H1 (cell line): ENCODE results near the gene CNRIP1. TPM values are rescaled to one million over a fixed set of nuclear protein-coding genes. Genes with fewer than 3 reads are reported as not detected.

Experiments used
- CTCF ChIA-PET: fragments of 300-600 bp; sonication (Branson Sonifier 250); formaldehyde crosslinking; loops from one replicate; lab custom pipeline; 2021; ENCODE audit not compliant: partially characterized antibody; lab: Charles Lee
- POLR2A ChIA-PET: fragments of 300-600 bp; sonication (Branson Sonifier 250); formaldehyde crosslinking; loops from one replicate; lab custom pipeline; 2021; ENCODE audit warnings: inconsistent platforms; ENCODE audit not compliant: partially characterized antibody; lab: Charles Lee
- DNase-seq, 2 experiments: peaks; one replicate each; pipeline versions ENCODE4 v3.0.0 to v3.0.0-alpha.2; 2010 to 2022; ENCODE audit warnings: low spot score in 2 of 2, low read depth in 1 of 2, mixed read lengths in 1 of 2
- FAIRE-seq: peaks from 2 replicates; lab custom pipeline; 2011; peaks lifted over from hg19 to GRCh38; lab: Jason Lieb, UNC
- H2AFZ ChIP-seq: 2 replicates; pipeline ENCODE4 v1.8.1; 2012; ENCODE audit warnings: low read length, inconsistent platforms
- H2AK5ac ChIP-seq: 2 replicates; pipeline ENCODE4 v1.6.1; 2013; ENCODE audit warnings: low read depth, low read length
- H2BK120ac ChIP-seq: replicated peaks from 2 replicates; pipeline ENCODE3; 2013; ENCODE audit warnings: low read depth, low read length, inconsistent platforms
- H2BK12ac ChIP-seq: 2 replicates; pipeline ENCODE4 v1.6.1; 2013; ENCODE audit warnings: low read depth, low read length
- H2BK15ac ChIP-seq: 2 replicates; pipeline ENCODE4 v1.6.1; 2013; ENCODE audit warnings: low read length
- H2BK20ac ChIP-seq: 2 replicates; pipeline ENCODE4 v1.6.1; 2013; ENCODE audit warnings: low read length
- H2BK5ac ChIP-seq: 2 replicates; pipeline ENCODE4 v1.6.1; 2013; ENCODE audit warnings: low read depth, low read length
- H3K14ac ChIP-seq: 2 replicates; pipeline ENCODE4 v1.6.1; 2013; ENCODE audit warnings: inconsistent platforms; ENCODE audit not compliant: insufficient read length
- H3K18ac ChIP-seq: 2 replicates; pipeline ENCODE4 v1.6.1; 2013; ENCODE audit warnings: low read length; ENCODE audit errors: extremely low read depth
- H3K23ac ChIP-seq: 2 replicates; pipeline ENCODE4 v1.6.1; 2013; ENCODE audit warnings: inconsistent platforms; ENCODE audit not compliant: insufficient read length
- H3K23me2 ChIP-seq: 2 replicates; pipeline ENCODE4 v1.6.1; 2013; ENCODE audit warnings: low read depth, low read length
- H3K27ac ChIP-seq: 2 replicates; pipeline ENCODE4 v1.6.1; 2011; ENCODE audit warnings: low read depth, low read length, inconsistent platforms
- H3K27me3 ChIP-seq, 4 experiments: replicated peaks in 1 of 4; 1 replicate in 1 of 4; 2 replicates in 3 of 4; pipeline versions ENCODE4 v1.6.1 to v1.8.1; 2011 to 2013; ENCODE audit warnings: low read length in 3 of 4, mild to moderate bottlenecking in 3 of 4, inconsistent platforms in 2 of 4, mixed read lengths in 2 of 4, moderate library complexity in 1 of 4; ENCODE audit not compliant: control insufficient read depth in 3 of 4, insufficient read depth in 3 of 4; ENCODE audit errors: extremely low read depth in 1 of 4
- H3K36me3 ChIP-seq, 4 experiments: 2 replicates each; pipeline versions ENCODE4 v1.6.1 to v1.8.1; 2011 to 2013; ENCODE audit warnings: mild to moderate bottlenecking in 4 of 4, low read length in 3 of 4, moderate library complexity in 2 of 4, control low read depth in 1 of 4, inconsistent platforms in 1 of 4; ENCODE audit not compliant: insufficient read depth in 4 of 4, control insufficient read depth in 2 of 4
- H3K4ac ChIP-seq: replicated peaks from 2 replicates; pipeline ENCODE3; 2013; ENCODE audit warnings: low read length, low read depth, mixed read lengths, inconsistent platforms; ENCODE audit not compliant: insufficient read length
- H3K4me1 ChIP-seq, 4 experiments: replicated peaks in 1 of 4; 1 replicate in 1 of 4; 2 replicates in 3 of 4; pipeline versions ENCODE4 v1.6.1 to v1.8.1; 2011 to 2013; ENCODE audit warnings: low read length in 3 of 4, inconsistent platforms in 2 of 4, mixed read lengths in 1 of 4; ENCODE audit not compliant: insufficient read depth in 4 of 4, control insufficient read depth in 3 of 4
- H3K4me2 ChIP-seq, 2 experiments: 2 replicates each; pipeline versions ENCODE4 v1.6.1 to v1.8.1; 2011 to 2013; ENCODE audit warnings: low read depth in 2 of 2, low read length in 2 of 2, control low read depth in 1 of 2, inconsistent platforms in 1 of 2, mild to moderate bottlenecking in 1 of 2; ENCODE audit not compliant: insufficient read depth in 1 of 2
- H3K4me3 ChIP-seq, 4 experiments: fragments of 200-600, 300-600 bp in 1 of 4; sonication (generic), shearing (Covaris generic), sonication (Bioruptor Twin) in 1 of 4; 2 replicates each; pipeline versions ENCODE4 v1.5.1 to v1.8.1; 2011 to 2016; ENCODE audit warnings: low read length in 4 of 4, low read depth in 3 of 4, control low read depth in 2 of 4, inconsistent platforms in 2 of 4, mild to moderate bottlenecking in 2 of 4, mixed read lengths in 1 of 4, moderate library complexity in 1 of 4; ENCODE audit not compliant: insufficient read depth in 2 of 4; ENCODE audit errors: extremely low read depth in 1 of 4
- H3K56ac ChIP-seq: replicated peaks from 2 replicates; pipeline ENCODE3; 2013; ENCODE audit warnings: low read depth, mild to moderate bottlenecking, mixed read lengths, low read length, inconsistent platforms; ENCODE audit not compliant: insufficient read length
- H3K79me1 ChIP-seq: 2 replicates; pipeline ENCODE4 v1.6.1; 2013; ENCODE audit warnings: low read depth, low read length, control low read depth
- H3K79me2 ChIP-seq, 2 experiments: 2 replicates each; pipeline versions ENCODE4 v1.6.1 to v1.8.1; 2012 to 2013; ENCODE audit warnings: low read length in 2 of 2, mild to moderate bottlenecking in 2 of 2, inconsistent platforms in 1 of 2; ENCODE audit not compliant: insufficient read depth in 2 of 2, control insufficient read depth in 1 of 2
- H3K9ac ChIP-seq, 4 experiments: replicated peaks in 1 of 4; 1 replicate in 1 of 4; 2 replicates in 3 of 4; pipeline versions ENCODE4 v1.6.1 to v1.8.1; 2011 to 2013; ENCODE audit warnings: low read depth in 3 of 4, low read length in 3 of 4, control low read depth in 2 of 4, mild to moderate bottlenecking in 2 of 4, moderate library complexity in 2 of 4, inconsistent platforms in 1 of 4; ENCODE audit errors: extremely low read depth in 1 of 4
- H3K9me3 ChIP-seq, 2 experiments: 2 replicates each; pipeline versions ENCODE4 v1.6.1 to v1.8.1; 2012 to 2013; ENCODE audit warnings: mild to moderate bottlenecking in 2 of 2, moderate library complexity in 2 of 2, control low read depth in 1 of 2, inconsistent platforms in 1 of 2, low read depth in 1 of 2, low read length in 1 of 2, mixed read lengths in 1 of 2; ENCODE audit not compliant: insufficient read depth in 2 of 2
- H4K20me1 ChIP-seq, 2 experiments: replicated peaks in 1 of 2; 2 replicates each; pipeline versions ENCODE3 to v1.8.1; 2011 to 2013; ENCODE audit warnings: inconsistent platforms in 2 of 2, low read length in 2 of 2, mild to moderate bottlenecking in 1 of 2; ENCODE audit not compliant: insufficient read depth in 2 of 2, control insufficient read depth in 1 of 2
- H4K5ac ChIP-seq: 2 replicates; pipeline ENCODE4 v1.6.1; 2013; ENCODE audit warnings: low read length, low read depth, mixed read lengths, inconsistent platforms; ENCODE audit not compliant: insufficient read length
- H4K8ac ChIP-seq: 2 replicates; pipeline ENCODE4 v1.8.0; 2013; ENCODE audit warnings: mild to moderate bottlenecking, moderate library complexity, low read length, inconsistent platforms; ENCODE audit not compliant: insufficient read depth; ENCODE audit errors: extremely low read depth
- H4K91ac ChIP-seq: replicated peaks from 2 replicates; pipeline ENCODE3; 2013; ENCODE audit warnings: low read length, mixed read lengths, inconsistent platforms; ENCODE audit not compliant: insufficient read length
- BRCA1 ChIP-seq: IDR thresholded peaks from 2 replicates; pipeline ENCODE4 v1.6.1; 2012; ENCODE audit warnings: low read depth, low read length, improper control_type of control experiment
- GABPA ChIP-seq: IDR thresholded peaks from 2 replicates; pipeline ENCODE4 v1.6.1; 2011; ENCODE audit warnings: mild to moderate bottlenecking, low read length, moderate library complexity, borderline replicate concordance; ENCODE audit not compliant: insufficient read depth
- HDAC2 ChIP-seq, 2 experiments: fragments of 300-600 bp in 1 of 2; sonication (generic) in 1 of 2; IDR thresholded peaks; 2 replicates each; pipeline ENCODE4 v1.6.1; 2011 to 2012; ENCODE audit warnings: low read depth in 2 of 2, low read length in 2 of 2, mild to moderate bottlenecking in 2 of 2, moderate library complexity in 2 of 2, borderline replicate concordance in 1 of 2, inconsistent platforms in 1 of 2
- WGBS, 2 experiments: shearing (Covaris generic) in 1 of 2; methylation state at CpG; one replicate each; pipeline versions ENCODE4 v1.1.6 to v1.1.7; 2013 to 2015; ENCODE audit warnings: low lambda C conversion rate in 2 of 2, mixed read lengths in 2 of 2, inconsistent platforms in 1 of 2, low coverage in 1 of 2, missing lambda C conversion rate in 1 of 2; ENCODE audit not compliant: insufficient replicate concordance in 2 of 2, insufficient coverage in 1 of 2, insufficient read length in 1 of 2; ENCODE audit errors: extremely low coverage in 1 of 2, missing lambda C conversion rate in 1 of 2; 5-methylcytosine and 5-hydroxymethylcytosine counted together
- polyA plus RNA-seq, 7 experiments: library from polyadenylated mRNA; depleted of rRNA in 3 of 7; stranded (reverse) in 5 of 7; unstranded in 2 of 7; fragments of >200 nt in 5 of 7; fragments of 200-250 nt in 2 of 7; gene quantifications; 1 replicate in 5 of 7; 2 replicates in 1 of 7; 4 replicates in 1 of 7; pipeline versions ENCODE4 v1.2.1 to v1.2.3, GENCODE V29; 2011 to 2013; ENCODE audit warnings: missing spikeins in 2 of 7, mixed read lengths in 2 of 7
- total RNA-seq: library from RNA; stranded (reverse); fragmentation: NEBNext Ultra II Directional; extraction: Animal tissue kit (Norgen Biotek cat#: 25700); gene quantifications from 2 replicates; pipeline ENCODE4 v1.2.1, GENCODE V29; 2021
- TF ChIP-seq, protein P1 (sequence below), 3 experiments: IDR thresholded peaks; 1 replicate in 2 of 3; 2 replicates in 1 of 3; pipeline versions ENCODE4 v1.5.1 to v1.6.1; 2011; ENCODE audit warnings: low read length in 3 of 3, mild to moderate bottlenecking in 3 of 3, inconsistent platforms in 2 of 3, low read depth in 1 of 3, moderate library complexity in 1 of 3; ENCODE audit not compliant: insufficient read depth in 1 of 3; ENCODE audit errors: control extremely low read depth in 1 of 3

Gene CNRIP1
- total and polyA plus RNA-seq, 2 of the 8 experiments (the other 6 are each of a cell fraction or from before 2014, with no cell fraction given), result 4.6 to 7.0 TPM

- TF ChIP-seq GABPA (no peak), BRCA1 (no peak), HDAC2 (IDR thresholded peaks at IDR 0.05; ENCODE audit: borderline replicate concordance in 1 of 2, low read depth in 2 of 2, low read length in 2 of 2) (no peak)
- TF ChIP-seq, protein P1, sequence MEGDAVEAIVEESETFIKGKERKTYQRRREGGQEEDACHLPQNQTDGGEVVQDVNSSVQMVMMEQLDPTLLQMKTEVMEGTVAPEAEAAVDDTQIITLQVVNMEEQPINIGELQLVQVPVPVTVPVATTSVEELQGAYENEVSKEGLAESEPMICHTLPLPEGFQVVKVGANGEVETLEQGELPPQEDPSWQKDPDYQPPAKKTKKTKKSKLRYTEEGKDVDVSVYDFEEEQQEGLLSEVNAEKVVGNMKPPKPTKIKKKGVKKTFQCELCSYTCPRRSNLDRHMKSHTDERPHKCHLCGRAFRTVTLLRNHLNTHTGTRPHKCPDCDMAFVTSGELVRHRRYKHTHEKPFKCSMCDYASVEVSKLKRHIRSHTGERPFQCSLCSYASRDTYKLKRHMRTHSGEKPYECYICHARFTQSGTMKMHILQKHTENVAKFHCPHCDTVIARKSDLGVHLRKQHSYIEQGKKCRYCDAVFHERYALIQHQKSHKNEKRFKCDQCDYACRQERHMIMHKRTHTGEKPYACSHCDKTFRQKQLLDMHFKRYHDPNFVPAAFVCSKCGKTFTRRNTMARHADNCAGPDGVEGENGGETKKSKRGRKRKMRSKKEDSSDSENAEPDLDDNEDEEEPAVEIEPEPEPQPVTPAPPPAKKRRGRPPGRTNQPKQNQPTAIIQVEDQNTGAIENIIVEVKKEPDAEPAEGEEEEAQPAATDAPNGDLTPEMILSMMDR (IDR thresholded peaks at IDR 0.05; ENCODE audit: control extremely low read depth in 1 of 3, insufficient read depth in 1 of 3, low read depth in 1 of 3, low read length in 3 of 3), result no peak
- no peak overlapping the region for H3K4me2 ChIP-seq
- no peak overlapping the region for H4K5ac ChIP-seq
- no peaks in the 10 kb centered on the region for H3K4me1 ChIP-seq
- FAIRE-seq (no peak), DNase-seq (no peak)
- H3K27me3 ChIP-seq, result no peaks in the 10 kb centered on the region
- no peak overlapping the region for H4K8ac ChIP-seq
- H3K23me2 ChIP-seq, result no peaks in the 10 kb centered on the region
- no peak overlapping the region for H3K18ac ChIP-seq
- WGBS, 2 experiments, result 88% methylated on average over 10 of the region's 10 CpGs; no CpG with 5 or more reads in 1 of the 2 experiments
- no peak overlapping the region for H2BK15ac ChIP-seq
- no peak overlapping the region for H3K4me3 ChIP-seq
- H4K20me1 ChIP-seq, result no peaks in the 10 kb centered on the region
- CTCF ChIA-PET, result no interaction called here
- H3K14ac ChIP-seq, result no peak overlapping the region
- H2BK20ac ChIP-seq, result no peak overlapping the region
- no peak overlapping the region for H3K23ac ChIP-seq
- H3K4ac ChIP-seq, result no peak overlapping the region
- H3K36me3 ChIP-seq, result no peaks in the 10 kb centered on the region
- H2BK120ac ChIP-seq, result no peak overlapping the region
- H4K91ac ChIP-seq, result no peak overlapping the region
- H2AFZ ChIP-seq, result no peak overlapping the region
- no peak overlapping the region for H3K56ac ChIP-seq
- POLR2A ChIA-PET, result no interaction called here
- H3K9me3 ChIP-seq, result no peaks in the 10 kb centered on the region
- H2BK12ac ChIP-seq, result no peak overlapping the region
- no peak overlapping the region for H3K9ac ChIP-seq
- H3K27ac ChIP-seq, result no peak overlapping the region
- H3K79me1 ChIP-seq, result no peaks in the 10 kb centered on the region
- H2AK5ac ChIP-seq, result no peak overlapping the region
- no peaks in the 10 kb centered on the region for H3K79me2 ChIP-seq
- H2BK5ac ChIP-seq, result no peak overlapping the region
These were observed 49.6 kb upstream of the CNRIP1 start for GRCh38 chr2:68369337-68369734.
